ENCODE measurements around the gene MCTP1.

DNA sequence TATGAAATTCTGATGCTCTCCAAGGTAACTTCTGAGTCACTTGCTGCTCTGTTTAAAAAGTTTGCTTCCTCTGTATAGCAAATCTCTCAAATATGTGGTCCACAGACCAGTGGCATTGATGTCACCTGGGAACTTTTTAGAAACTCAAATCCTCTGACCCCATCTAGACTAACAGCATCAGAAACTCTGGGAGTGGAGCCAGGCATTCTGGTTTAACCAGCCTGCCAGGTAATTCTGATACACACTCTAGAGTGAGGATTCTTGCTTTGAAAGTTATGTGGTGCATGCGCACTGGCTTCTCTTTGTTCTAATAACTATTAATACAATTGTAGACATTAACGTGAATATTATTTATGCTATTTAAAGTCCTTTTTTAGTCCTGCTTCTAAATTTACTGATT, 368.3 kb downstream of the MCTP1 start:
- TF ChIP-seq, protein P1, sequence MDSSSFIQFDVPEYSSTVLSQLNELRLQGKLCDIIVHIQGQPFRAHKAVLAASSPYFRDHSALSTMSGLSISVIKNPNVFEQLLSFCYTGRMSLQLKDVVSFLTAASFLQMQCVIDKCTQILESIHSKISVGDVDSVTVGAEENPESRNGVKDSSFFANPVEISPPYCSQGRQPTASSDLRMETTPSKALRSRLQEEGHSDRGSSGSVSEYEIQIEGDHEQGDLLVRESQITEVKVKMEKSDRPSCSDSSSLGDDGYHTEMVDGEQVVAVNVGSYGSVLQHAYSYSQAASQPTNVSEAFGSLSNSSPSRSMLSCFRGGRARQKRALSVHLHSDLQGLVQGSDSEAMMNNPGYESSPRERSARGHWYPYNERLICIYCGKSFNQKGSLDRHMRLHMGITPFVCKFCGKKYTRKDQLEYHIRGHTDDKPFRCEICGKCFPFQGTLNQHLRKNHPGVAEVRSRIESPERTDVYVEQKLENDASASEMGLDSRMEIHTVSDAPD (CRISPR knock-in tag; IDR thresholded peaks at IDR 0.05), result no peak
- no peak for TF ChIP-seq SOX6 (IDR thresholded peaks at IDR 0.05)
- TF ChIP-seq, protein P2, sequence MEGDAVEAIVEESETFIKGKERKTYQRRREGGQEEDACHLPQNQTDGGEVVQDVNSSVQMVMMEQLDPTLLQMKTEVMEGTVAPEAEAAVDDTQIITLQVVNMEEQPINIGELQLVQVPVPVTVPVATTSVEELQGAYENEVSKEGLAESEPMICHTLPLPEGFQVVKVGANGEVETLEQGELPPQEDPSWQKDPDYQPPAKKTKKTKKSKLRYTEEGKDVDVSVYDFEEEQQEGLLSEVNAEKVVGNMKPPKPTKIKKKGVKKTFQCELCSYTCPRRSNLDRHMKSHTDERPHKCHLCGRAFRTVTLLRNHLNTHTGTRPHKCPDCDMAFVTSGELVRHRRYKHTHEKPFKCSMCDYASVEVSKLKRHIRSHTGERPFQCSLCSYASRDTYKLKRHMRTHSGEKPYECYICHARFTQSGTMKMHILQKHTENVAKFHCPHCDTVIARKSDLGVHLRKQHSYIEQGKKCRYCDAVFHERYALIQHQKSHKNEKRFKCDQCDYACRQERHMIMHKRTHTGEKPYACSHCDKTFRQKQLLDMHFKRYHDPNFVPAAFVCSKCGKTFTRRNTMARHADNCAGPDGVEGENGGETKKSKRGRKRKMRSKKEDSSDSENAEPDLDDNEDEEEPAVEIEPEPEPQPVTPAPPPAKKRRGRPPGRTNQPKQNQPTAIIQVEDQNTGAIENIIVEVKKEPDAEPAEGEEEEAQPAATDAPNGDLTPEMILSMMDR (IDR thresholded peaks at IDR 0.05 in 2 of 3, conservative IDR thresholded peaks at IDR 0.05 in 1 of 3; ENCODE audit: insufficient read depth in 2 of 3, low read depth in 1 of 3, low read length in 3 of 3), result no peak
- TF ChIP-seq TCF7 (IDR thresholded peaks at IDR 0.05; ENCODE audit: borderline replicate concordance), result no peak
- TF ChIP-seq MEIS2 (IDR thresholded peaks at IDR 0.05; ENCODE audit: partially characterized antibody), result no peak
